Fibroblast of upper back skin (primary cell): ENCODE results near the gene TRIM68.
A peak's percentile ranks its signal among the peaks of the same experiment; 100 is the strongest.

Experiments
- DNase-seq: peaks from one replicate; pipeline ENCODE4 v3.0.0-alpha.2; 2013

Gene TRIM68

GRCh38 chr11:4606231-4607015 is 1.6 kb downstream of the TRIM68 start:
- peak; percentile 15 for DNase-seq

- DNase-seq: no peak
Measured at GRCh38 chr11:4605057-4605456, 3.0 kb downstream of the TRIM68 start.

- DNase-seq: no peak
Measured at GRCh38 chr11:4593739-4594138, 14.3 kb downstream of the TRIM68 start, which contains the start of gene OR52I1. TSS of gene OR52I1 (plus strand) at chr11:4594039. CDS start at chr11:4594039, 0 bp downstream.

- DNase-seq: no peak
Measured at GRCh38 chr11:4589017-4589416, 19.0 kb downstream of the TRIM68 start.

- DNase-seq: no peak
Measured at GRCh38 chr11:4581443-4581842, 26.6 kb downstream of the TRIM68 start, which contains the start of gene OR52I2. TSS of gene OR52I2 (plus strand) at chr11:4581743.

DNA sequence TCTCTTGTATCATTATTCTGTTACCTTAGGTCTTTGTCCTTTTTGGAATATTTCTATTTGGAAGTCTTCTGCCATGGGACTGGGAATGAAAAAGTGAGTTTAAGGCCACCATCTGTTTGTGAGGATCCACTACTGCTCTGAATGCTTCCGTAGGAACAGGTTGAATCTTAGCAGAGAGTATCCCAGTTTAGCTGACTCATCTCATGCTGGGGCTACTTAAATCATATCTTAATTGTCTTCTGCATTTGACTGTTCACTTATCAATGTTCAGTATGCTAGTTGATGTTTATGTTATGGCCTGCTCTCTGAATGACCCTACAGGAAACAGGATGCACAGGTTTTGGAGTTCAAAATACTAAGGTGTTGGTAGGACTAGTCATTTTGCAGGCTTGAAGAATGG is 27.9 kb downstream of the TRIM68 start:
- DNase-seq: no peak

DNA sequence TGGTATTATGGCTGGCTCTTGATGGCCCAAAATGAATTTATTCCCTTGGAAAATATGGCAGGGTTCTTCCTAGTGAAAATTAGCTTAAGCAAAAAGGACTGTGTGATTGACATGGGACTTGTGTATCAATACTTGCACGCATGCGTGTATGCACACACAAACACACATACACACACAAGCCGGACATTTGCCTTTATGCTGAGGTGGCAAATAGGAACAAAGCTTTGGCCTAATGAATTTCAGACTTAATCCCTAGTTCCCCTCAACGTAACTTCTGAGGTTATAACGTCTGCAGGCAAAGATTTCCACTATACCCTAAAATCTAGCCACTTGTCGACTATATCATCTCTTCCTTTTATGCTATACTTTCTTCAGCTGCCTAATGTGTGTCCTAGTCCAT is 29.4 kb downstream of the TRIM68 start:
- no peak for DNase-seq

DNA sequence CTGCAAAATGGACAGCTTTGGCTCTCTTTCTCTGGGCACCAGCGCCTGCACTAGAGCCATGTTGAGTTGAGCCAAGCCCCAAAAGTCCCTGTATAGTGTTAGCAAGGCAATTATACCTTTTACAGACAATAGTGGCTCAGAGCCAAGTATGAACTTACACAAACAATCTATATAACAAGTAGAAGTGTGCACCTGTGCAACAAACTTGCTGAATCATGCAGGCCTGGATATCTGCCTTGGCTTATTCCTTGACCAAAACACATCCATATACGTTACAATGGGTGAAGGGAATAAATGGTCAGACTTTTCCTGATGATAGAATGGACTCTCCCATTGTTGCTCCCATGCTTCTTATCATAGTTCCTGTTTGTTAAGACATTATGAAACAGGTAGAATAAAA is 30.3 kb downstream of the TRIM68 start:
- DNase-seq: no peak

GRCh38 chr11:4576880-4577279 is 31.2 kb downstream of the TRIM68 start:
- DNase-seq: no peak

DNA sequence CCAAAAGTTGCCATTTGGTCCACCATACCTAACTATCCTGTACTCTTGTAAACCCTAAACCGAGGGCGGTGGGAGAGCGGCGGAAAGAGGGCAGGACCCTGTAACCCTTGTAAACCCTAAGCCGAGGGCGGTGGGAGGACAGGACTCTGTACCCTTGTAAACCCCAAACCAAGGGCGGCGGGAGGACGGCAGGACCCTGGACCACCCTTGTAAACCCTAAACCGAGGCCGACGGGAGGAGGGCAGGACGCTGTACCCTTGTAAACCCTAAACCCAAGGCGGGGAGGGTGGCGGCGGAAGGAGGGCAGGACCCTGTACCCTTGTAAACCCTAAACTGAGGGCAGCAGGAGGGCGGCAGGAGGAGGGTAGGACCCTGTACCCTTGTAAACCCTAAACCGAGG is 39.0 kb downstream of the TRIM68 start:
- no peak for DNase-seq

DNA sequence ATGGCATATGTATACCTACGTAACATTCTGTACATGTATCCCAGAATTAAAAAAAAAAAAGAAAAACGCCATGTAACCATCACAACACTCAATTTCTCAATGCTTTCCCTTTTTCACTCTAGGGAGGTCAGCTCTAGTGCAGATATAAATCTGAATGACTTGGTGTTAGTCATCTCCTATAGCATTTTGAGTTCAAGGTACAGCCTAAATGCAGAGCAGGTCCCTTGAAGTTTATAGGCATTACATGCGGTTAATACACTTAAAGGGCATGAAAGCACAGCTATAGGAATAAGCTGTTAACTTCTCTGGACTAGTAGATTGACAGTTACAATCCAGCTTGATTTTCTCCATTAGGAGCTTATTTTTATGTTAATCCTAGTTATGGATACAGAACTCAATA is 42.7 kb downstream of the TRIM68 start:
- no peak for DNase-seq

DNA sequence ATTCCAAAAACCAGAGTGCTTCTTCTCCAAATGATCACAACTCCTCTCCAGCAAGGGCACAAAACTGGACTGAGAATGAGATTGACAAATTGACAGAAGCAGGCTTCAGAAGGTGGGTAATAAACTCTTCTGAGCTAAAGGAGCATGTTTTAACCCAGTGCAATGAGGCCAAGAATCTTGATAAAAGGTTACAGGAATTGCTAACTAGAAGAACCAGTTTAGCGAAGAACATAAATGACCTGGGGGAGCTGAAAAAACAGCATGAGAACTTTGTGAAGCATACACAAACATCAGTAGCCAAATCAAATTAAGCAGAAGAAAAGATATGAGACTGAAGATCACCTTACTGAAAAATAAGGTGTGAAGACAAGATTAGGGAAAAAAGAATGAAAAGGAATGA is 47.6 kb downstream of the TRIM68 start:
- DNase-seq: no peak

GRCh38 chr11:4559527-4560440 is 48.2 kb downstream of the TRIM68 start:
- no peak for DNase-seq

DNA sequence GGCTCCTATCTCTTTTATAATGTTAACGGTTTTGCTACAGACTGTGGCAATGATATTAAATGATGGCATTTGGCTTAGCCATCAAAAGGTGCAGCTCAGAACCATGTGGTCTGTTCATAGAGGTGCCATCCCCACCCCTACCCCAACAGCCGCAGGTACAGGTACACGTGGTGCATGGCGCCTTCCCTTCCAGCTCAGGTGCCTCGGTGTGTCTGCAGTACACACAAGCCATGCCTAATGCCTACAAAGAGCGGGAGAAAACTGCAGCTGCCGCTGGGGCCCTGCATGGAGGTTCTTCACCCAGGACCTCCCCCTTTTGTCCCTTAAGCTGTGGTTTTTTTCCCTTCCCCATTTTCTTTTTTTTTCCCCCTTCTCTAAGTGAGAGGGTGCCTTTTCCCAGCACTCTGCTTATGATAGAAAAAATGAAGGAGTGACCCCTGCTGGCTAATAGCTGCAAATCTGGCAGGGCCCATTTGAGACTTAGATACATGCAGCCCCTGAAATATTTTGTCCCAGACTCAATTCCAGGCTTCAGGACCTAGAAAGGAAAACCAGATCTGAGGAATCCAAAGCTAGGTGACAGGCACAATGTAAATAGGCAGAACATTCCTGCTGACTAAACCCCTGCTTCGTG is 56.6 kb downstream of the TRIM68 start:
- no peak for DNase-seq
